K562 (cell line): ENCODE results near the gene KIAA0319L. TPM values are rescaled to one million over a fixed set of nuclear protein-coding genes. Genes with fewer than 3 reads are reported as not detected.
"Not testable (repeated sequence)": the region's sequence is repeated elsewhere in the genome, so short reads cannot be mapped to it uniquely, and the experiment has no call there.

Source experiments
- ATAC-seq: fragments of 200-7000 bp; cut with Tn5 transposase; 3 replicates; pipeline ENCODE4 v1.9.1; 2020; ENCODE audit warnings: moderate library complexity
- BruUV-seq: library from RNA; stranded (reverse); fragments of 400-500 nt; replicated peaks from 2 replicates; lab custom pipeline; 2021; lab: Mats Ljungman, UMichigan
- CTCF ChIA-PET: fragments of 300-600 bp; formaldehyde crosslinking; extraction: SDS; loops from one replicate; lab custom pipeline; 2021; ENCODE audit warnings: low intra/inter-chr PET ratio; lab: Yijun Ruan, JAX
- POLR2A ChIA-PET: fragments of 300-600, 350-650 bp; sonication (Branson Sonifier 250); formaldehyde crosslinking; extraction: SDS; loops from one replicate; lab custom pipeline; 2021; ENCODE audit warnings: antibody characterized with exemption, inconsistent platforms; lab: Yijun Ruan, JAX
- DNase-seq, 4 experiments: peaks; one replicate each; pipeline versions ENCODE4 v3.0.0 to v3.0.0-alpha.2; 2011 to 2018; ENCODE audit warnings: low spot score in 3 of 4, mixed read lengths in 3 of 4; ENCODE audit errors: extremely low read depth in 1 of 4
- FAIRE-seq: peaks from 2 replicates; lab custom pipeline; 2011; peaks lifted over from hg19 to GRCh38; lab: Jason Lieb, UNC
- H2AFZ ChIP-seq: 2 replicates; pipeline ENCODE4 v1.6.0; 2011; ENCODE audit warnings: low read depth, low read length, control low read depth, inconsistent platforms
- H3K27ac ChIP-seq: fragments of 200-600 bp; 3 replicates; pipeline ENCODE4 v1.8.0; 2011; ENCODE audit warnings: low read depth, mild to moderate bottlenecking, control low read depth, inconsistent platforms, low read length, moderate library complexity, mixed read lengths; ENCODE audit errors: extremely low read depth
- H3K27me3 ChIP-seq, 2 experiments: fragments of 300-600 bp in 1 of 2; 2 replicates in 1 of 2; 3 replicates in 1 of 2; pipeline versions ENCODE4 v1.6.0 to v1.8.0; 2011; ENCODE audit warnings: inconsistent platforms in 2 of 2, low read length in 2 of 2, mild to moderate bottlenecking in 1 of 2, mixed read lengths in 1 of 2, moderate library complexity in 1 of 2; ENCODE audit not compliant: control insufficient read depth in 2 of 2, insufficient read depth in 2 of 2
- H3K36me3 ChIP-seq: fragments of 300-600 bp; 3 replicates; pipeline ENCODE4 v1.8.0; 2011; ENCODE audit warnings: mild to moderate bottlenecking, low read length, inconsistent platforms; ENCODE audit not compliant: control insufficient read depth, insufficient read depth
- H3K4me1 ChIP-seq, 2 experiments: fragments of 200-600 bp in 1 of 2; replicated peaks in 1 of 2; 2 replicates in 1 of 2; 3 replicates in 1 of 2; pipeline versions ENCODE4 v1.5.1 to v1.8.0; 2011; ENCODE audit warnings: inconsistent platforms in 2 of 2, low read length in 2 of 2, mild to moderate bottlenecking in 1 of 2, mixed read lengths in 1 of 2, moderate library complexity in 1 of 2; ENCODE audit not compliant: control insufficient read depth in 2 of 2, insufficient read depth in 2 of 2
- H3K4me2 ChIP-seq: 2 replicates; pipeline ENCODE4 v1.6.1; 2011; ENCODE audit warnings: low read length, control low read depth, inconsistent platforms, mixed read lengths; ENCODE audit not compliant: insufficient read depth
- H3K4me3 ChIP-seq: fragments of 200-600 bp; sonication (generic), shearing (Covaris generic); 2 replicates; pipeline ENCODE4 v1.5.1; 2016; ENCODE audit warnings: control low read depth, inconsistent platforms
- H3K79me2 ChIP-seq: fragments of 200-600 bp; 3 replicates; pipeline ENCODE4 v1.8.0; 2011; ENCODE audit warnings: low read length, inconsistent platforms; ENCODE audit not compliant: control insufficient read depth, insufficient read depth
- H3K9ac ChIP-seq, 2 experiments: 2 replicates each; pipeline versions ENCODE4 v1.6.0 to v1.6.1; 2011; ENCODE audit warnings: low read depth in 2 of 2, low read length in 2 of 2, control low read depth in 1 of 2, inconsistent platforms in 1 of 2, mild to moderate bottlenecking in 1 of 2, mixed read lengths in 1 of 2; ENCODE audit not compliant: insufficient read depth in 1 of 2
- H3K9me1 ChIP-seq: one replicate; pipeline ENCODE4 v1.6.0; 2011; ENCODE audit warnings: inconsistent platforms, mild to moderate bottlenecking, low read length, moderate library complexity; ENCODE audit not compliant: control insufficient read depth, insufficient read depth
- H3K9me3 ChIP-seq: replicated peaks from 2 replicates; pipeline ENCODE4 v1.5.1; 2011; ENCODE audit warnings: low read depth, low read length, inconsistent platforms; ENCODE audit not compliant: control insufficient read depth, insufficient read depth
- H4K20me1 ChIP-seq: replicated peaks from 2 replicates; pipeline ENCODE4 v1.6.1; 2011; ENCODE audit warnings: low read length, inconsistent platforms, mixed read lengths; ENCODE audit not compliant: control insufficient read depth, insufficient read depth
- SIX5 ChIP-seq, 2 experiments: IDR thresholded peaks; 2 replicates each; pipeline ENCODE4 v1.6.1; 2011; ENCODE audit warnings: low read length in 2 of 2, borderline replicate concordance in 1 of 2, low read depth in 1 of 2, mild to moderate bottlenecking in 1 of 2, moderate library complexity in 1 of 2; ENCODE audit not compliant: insufficient read depth in 1 of 2
- ZNF431 ChIP-seq: sonication (generic); formaldehyde crosslinking; IDR thresholded peaks from 2 replicates; pipeline ENCODE4 v1.8.0; 2022; ENCODE audit warnings: mild to moderate bottlenecking, missing genetic modification reagents
- WGBS: fragments of 100-300 bp; shearing (Covaris generic); methylation state at CpG from one replicate; pipeline ENCODE4 v1.1.6; 2016; ENCODE audit warnings: low coverage, mixed read lengths; ENCODE audit not compliant: insufficient coverage; ENCODE audit errors: missing lambda C conversion rate; 5-methylcytosine and 5-hydroxymethylcytosine counted together
- in situ Hi-C: fragments of 300-500 bp; cut with MboI; formaldehyde crosslinking; loops from 4 replicates; pipeline ENCODE4 v1.15.0; 2018; ENCODE audit warnings: inconsistent platforms, mixed read lengths
- intact Hi-C: fragments of 100-400 bp; cut with micrococcal nuclease; formaldehyde crosslinking; loops from 2 replicates; pipeline ENCODE4 v1.14.2; 2022
- polyA plus RNA-seq, 8 experiments: library from polyadenylated mRNA; depleted of rRNA in 4 of 8; stranded (reverse) in 5 of 8; unstranded in 3 of 8; fragments of >200 nt; fragmentation: Nextera tagmentation in 2 of 8; fragmentation: Illumina TruSeq in 1 of 8; extraction: Ambion mirVana in 2 of 8; extraction: Trizol in 1 of 8; gene quantifications; 2 replicates each; pipeline versions ENCODE4 v1.2.1 to v1.2.3, GENCODE V29; 2011 to 2014; ENCODE audit warnings: inconsistent platforms in 1 of 8, missing spikeins in 1 of 8
- total RNA-seq, 7 experiments: library from RNA; depleted of rRNA in 6 of 7; stranded (reverse); fragments of >200 nt in 6 of 7; fragmentation: Illumina TruSeq in 2 of 7; extraction: Trizol in 2 of 7; gene quantifications; 2 replicates each; pipeline versions ENCODE4 v1.2.1 to v1.2.3, GENCODE V29; 2011 to 2021; ENCODE audit warnings: low replicate concordance in 1 of 7
- TF ChIP-seq, protein P1 (sequence below): fragments of 450-650 bp; IDR thresholded peaks from 2 replicates; pipeline ENCODE4 v1.7.1; 2018; ENCODE audit warnings: mild to moderate bottlenecking, low read depth; ENCODE audit not compliant: partially characterized antibody
- TF ChIP-seq, protein P2 (sequence below): sonication (generic); formaldehyde crosslinking; IDR thresholded peaks from 2 replicates; pipeline ENCODE4 v1.8.0; 2022; ENCODE audit warnings: mild to moderate bottlenecking, low read depth, missing genetic modification reagents

KIAA0319L gene
- total and polyA plus RNA-seq, 9 of the 15 experiments (the other 6 are each of a cell fraction or from before 2014, with no cell fraction given), result 2.4 to 51.7 (median 27.4) TPM

DNA sequence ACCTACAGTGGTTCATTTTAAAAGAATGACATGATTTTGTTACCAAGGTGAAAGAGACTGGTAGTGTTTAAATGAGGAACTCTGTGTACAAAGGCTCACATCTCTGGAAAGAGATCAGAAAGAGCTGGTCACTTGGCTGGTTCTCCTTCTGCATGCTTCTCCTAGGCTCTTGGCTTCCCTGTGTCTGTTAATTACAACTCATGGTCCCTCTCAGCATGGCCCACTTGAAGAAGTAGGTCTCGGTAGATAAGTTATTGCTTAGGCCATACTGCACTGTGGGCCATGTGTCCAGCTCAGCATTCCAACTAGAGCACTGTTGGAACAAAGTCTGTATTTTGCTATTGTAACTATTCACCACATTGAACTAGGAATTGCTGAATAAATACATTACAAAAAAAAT is 91.1 kb downstream of the KIAA0319L start (continued):
- TF ChIP-seq, protein P1, sequence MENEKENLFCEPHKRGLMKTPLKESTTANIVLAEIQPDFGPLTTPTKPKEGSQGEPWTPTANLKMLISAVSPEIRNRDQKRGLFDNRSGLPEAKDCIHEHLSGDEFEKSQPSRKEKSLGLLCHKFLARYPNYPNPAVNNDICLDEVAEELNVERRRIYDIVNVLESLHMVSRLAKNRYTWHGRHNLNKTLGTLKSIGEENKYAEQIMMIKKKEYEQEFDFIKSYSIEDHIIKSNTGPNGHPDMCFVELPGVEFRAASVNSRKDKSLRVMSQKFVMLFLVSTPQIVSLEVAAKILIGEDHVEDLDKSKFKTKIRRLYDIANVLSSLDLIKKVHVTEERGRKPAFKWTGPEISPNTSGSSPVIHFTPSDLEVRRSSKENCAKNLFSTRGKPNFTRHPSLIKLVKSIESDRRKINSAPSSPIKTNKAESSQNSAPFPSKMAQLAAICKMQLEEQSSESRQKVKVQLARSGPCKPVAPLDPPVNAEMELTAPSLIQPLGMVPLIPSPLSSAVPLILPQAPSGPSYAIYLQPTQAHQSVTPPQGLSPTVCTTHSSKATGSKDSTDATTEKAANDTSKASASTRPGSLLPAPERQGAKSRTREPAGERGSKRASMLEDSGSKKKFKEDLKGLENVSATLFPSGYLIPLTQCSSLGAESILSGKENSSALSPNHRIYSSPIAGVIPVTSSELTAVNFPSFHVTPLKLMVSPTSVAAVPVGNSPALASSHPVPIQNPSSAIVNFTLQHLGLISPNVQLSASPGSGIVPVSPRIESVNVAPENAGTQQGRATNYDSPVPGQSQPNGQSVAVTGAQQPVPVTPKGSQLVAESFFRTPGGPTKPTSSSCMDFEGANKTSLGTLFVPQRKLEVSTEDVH, result no peak
- TF ChIP-seq, protein P2, sequence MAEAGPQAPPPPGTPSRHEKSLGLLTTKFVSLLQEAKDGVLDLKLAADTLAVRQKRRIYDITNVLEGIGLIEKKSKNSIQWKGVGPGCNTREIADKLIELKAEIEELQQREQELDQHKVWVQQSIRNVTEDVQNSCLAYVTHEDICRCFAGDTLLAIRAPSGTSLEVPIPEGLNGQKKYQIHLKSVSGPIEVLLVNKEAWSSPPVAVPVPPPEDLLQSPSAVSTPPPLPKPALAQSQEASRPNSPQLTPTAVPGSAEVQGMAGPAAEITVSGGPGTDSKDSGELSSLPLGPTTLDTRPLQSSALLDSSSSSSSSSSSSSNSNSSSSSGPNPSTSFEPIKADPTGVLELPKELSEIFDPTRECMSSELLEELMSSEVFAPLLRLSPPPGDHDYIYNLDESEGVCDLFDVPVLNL (CRISPR knock-in tag), result no peak
- no peak for TF ChIP-seq SIX5 (IDR thresholded peaks at IDR 0.05; ENCODE audit: borderline replicate concordance in 1 of 2, insufficient read depth in 1 of 2, low read depth in 1 of 2, low read length in 2 of 2)

DNA sequence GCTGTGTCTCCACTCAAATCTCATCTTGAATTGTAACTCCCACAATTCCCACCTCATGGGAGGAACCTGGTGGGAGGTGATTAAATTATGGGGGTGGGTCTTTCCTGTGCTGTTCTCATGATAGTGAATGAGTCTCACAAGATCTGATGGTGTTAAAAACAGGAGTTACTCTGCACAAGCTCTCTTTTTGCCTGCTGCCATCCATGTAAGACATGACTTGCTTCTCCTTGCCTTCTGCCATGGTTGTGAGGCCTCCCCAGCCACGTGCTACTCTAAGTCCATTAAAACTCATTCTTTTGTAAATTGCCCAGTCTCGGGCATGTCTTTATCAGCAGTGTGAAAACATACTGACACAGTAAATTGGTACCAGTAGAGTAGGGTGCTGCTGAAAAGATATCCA is 93.5 kb downstream of the KIAA0319L start:
- BruUV-seq, H3K79me2 ChIP-seq, FAIRE-seq, H3K27ac ChIP-seq, CTCF ChIA-PET, H3K4me3 ChIP-seq, in situ Hi-C loops, H3K4me1 ChIP-seq, intact Hi-C loops, DNase-seq, H3K4me2 ChIP-seq, H3K9ac ChIP-seq, ATAC-seq, H2AFZ ChIP-seq, H3K27me3 ChIP-seq, H3K9me1 ChIP-seq, H3K9me3 ChIP-seq, H4K20me1 ChIP-seq: not testable (repeated sequence)
- POLR2A ChIA-PET, result interaction anchor here (0.7 kb wide), 1 partner anchor 32 kb away, joined by 4 read pairs; no protein-coding TSS in a partner anchor
- peaks cover 44% of the 10 kb centered on the region for H3K36me3 ChIP-seq
- peak; percentile 91 for TF ChIP-seq ZNF431 (CRISPR knock-in tag)
- WGBS, result 75% methylated on average over 2 of the region's 2 CpGs
